22Rv1 (cell line): Measurements from ENCODE around the gene VEZT.

Source experiments
- H3K27ac ChIP-seq: fragments of 450-650 bp; 2 replicates; pipeline ENCODE4 v1.5.1; 2017
- ZFX ChIP-seq: fragments of 450-650 bp; IDR thresholded peaks from 2 replicates; pipeline ENCODE4 v1.6.1; 2017; ENCODE audit warnings: antibody characterized with exemption, borderline replicate concordance
- TF ChIP-seq, protein P1 (sequence below): fragments of 450-650 bp; IDR thresholded peaks from 2 replicates; pipeline ENCODE4 v1.5.1; 2017; ENCODE audit warnings: mild to moderate bottlenecking

VEZT gene

DNA sequence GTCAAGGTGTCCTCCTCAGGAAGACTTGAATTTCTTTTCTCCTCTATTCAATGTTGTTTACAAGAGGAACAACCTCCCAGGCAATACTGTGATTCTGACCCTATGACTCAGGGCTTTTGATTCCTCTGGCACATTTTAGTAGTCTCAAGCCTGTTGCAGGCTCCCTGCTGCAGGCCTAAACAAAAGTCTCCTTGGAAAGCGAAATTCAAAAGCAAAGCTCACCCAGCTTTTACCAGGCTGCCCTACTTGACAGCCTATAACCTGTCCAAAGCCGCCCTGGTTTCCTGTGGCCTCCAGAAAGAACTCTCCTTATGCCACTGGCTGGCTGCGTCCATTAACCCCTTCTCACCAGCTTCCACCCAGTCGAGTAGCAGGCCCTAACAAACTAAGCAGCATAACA is 11.9 kb upstream of the VEZT start:
- no peak overlapping the region for H3K27ac ChIP-seq
- TF ChIP-seq, protein P1, sequence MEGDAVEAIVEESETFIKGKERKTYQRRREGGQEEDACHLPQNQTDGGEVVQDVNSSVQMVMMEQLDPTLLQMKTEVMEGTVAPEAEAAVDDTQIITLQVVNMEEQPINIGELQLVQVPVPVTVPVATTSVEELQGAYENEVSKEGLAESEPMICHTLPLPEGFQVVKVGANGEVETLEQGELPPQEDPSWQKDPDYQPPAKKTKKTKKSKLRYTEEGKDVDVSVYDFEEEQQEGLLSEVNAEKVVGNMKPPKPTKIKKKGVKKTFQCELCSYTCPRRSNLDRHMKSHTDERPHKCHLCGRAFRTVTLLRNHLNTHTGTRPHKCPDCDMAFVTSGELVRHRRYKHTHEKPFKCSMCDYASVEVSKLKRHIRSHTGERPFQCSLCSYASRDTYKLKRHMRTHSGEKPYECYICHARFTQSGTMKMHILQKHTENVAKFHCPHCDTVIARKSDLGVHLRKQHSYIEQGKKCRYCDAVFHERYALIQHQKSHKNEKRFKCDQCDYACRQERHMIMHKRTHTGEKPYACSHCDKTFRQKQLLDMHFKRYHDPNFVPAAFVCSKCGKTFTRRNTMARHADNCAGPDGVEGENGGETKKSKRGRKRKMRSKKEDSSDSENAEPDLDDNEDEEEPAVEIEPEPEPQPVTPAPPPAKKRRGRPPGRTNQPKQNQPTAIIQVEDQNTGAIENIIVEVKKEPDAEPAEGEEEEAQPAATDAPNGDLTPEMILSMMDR, result no peak
- no peak for TF ChIP-seq ZFX

DNA sequence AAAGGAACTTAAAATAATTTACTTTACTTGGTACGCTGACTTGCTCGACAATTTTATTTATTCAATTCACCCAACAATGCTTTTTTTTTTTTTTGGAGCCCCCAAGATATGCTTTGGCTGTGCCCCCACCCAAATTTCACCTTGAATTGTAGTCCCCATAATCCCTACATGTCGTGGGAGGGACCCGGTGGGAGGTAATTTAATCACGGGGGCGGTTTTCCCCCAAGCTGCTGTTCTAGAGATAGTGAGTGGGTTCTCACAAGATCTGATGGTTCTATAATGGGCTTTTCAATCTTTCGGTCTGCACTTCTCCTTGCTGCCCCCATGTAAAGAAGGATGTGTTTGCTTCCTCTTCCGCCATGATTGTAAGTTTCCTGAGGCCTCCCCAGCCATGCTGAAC is 10.7 kb upstream of the VEZT start:
- no peak for TF ChIP-seq ZFX
- TF ChIP-seq, protein P1, result no peak

DNA sequence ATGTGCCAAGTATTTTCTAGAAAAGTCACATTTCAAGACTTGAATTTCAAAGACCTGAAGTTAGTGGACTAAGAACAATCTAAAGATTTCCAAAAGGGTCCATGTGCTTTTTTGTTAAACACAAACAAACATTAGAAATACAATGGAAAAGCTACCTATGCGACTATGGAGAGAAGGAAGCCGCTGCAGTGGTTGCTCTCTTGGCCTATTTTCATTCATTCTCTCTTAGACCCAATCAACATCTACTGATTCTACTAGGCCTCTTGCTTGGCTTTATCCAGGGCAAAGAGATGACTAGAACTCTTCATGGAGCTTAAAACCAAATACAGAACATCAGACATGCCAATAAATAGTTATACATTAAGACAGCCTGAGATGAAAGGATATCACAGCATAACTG is 10.2 kb upstream of the VEZT start:
- H3K27ac ChIP-seq, result no peak overlapping the region
- TF ChIP-seq ZFX, result no peak
- TF ChIP-seq, protein P1, result no peak

More for the DNA sequence above, 10.7 kb upstream of the VEZT start:
- H3K27ac ChIP-seq, result no peak overlapping the region

DNA sequence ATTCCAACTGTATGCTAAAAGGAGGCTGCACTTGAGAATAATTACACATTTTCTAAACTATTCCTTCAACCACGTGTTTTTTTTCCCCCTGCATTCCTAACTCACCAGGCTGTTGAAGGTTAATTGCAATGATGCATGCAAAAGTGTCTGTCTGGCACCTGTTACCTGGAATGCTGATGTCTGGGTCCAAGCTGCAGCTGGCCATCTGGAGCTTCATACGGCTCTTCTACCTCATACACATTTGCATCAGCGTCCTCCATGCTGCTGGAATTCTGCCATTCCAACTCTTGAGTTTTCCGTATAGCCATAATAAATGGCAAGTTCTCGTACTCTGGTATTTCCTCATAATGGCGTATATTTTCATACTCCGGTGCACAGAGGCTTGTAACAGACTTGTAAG is 8.9 kb upstream of the VEZT start:
- H3K27ac ChIP-seq, result no peak overlapping the region
- TF ChIP-seq, protein P1, result no peak
- no peak for TF ChIP-seq ZFX

DNA sequence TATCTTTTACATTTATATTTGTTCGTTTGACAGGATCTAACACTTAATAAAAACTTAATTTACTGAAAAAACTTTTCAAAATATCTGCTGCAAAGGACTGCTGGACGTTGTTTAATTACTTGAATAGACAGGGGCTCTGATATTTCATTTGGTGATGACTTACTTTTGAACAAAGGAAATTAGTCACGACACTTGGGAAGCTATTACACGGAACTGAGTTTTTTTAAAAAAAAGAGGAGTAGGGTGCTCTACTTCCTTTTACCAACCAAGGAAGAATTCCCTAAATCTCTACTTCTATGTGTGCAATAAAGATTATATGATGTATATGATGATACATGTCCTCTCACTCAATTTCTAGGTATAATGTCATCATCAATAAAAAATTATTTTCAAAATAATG is 5.0 kb upstream of the VEZT start:
- no peak overlapping the region for H3K27ac ChIP-seq
- TF ChIP-seq, protein P1, result no peak
- TF ChIP-seq ZFX, result no peak

DNA sequence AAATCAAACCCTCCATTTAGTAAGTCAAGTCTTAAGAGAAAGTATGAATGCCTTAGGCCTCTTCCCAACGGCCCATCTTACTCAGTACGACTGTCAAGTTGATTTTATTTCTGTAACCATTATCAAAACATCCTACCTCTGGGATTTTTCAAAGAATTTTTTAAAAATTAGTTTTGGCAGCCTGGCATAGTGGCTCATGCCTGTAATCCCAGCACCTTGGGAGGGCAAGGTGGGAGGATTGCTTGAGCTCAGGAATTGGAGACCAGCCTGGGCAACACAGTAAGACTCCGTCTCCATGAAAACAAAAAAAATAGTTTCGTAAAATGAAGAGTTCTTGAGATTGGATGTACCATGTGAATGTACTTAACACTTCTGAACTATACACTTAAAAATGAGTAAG is 4.5 kb upstream of the VEZT start:
- TF ChIP-seq ZFX, result no peak
- TF ChIP-seq, protein P1, result no peak
- H3K27ac ChIP-seq, result no peak overlapping the region

DNA sequence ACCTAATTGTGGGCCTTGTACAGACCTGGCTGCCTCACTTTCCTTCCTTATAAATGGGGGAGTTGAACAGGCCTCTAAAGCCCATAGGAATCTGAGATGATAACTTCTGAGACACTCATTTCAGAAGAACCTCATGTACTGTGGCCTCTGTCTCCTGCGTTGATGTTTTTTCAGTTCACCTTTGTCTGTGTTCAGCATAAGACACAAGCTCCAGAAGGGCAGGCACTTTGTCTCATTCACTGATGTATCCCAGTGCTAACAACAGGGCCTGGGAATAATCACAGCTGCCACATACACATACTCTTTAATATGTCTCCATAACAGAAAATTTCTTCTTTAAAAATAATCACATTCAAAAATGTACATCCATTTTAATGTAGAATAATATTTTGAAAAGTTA is 3.7 kb upstream of the VEZT start:
- H3K27ac ChIP-seq, result no peak overlapping the region
- TF ChIP-seq, protein P1, result no peak
- TF ChIP-seq ZFX, result no peak
